ENCODE data around the gene PRKCH.

The PRKCH gene

DNA sequence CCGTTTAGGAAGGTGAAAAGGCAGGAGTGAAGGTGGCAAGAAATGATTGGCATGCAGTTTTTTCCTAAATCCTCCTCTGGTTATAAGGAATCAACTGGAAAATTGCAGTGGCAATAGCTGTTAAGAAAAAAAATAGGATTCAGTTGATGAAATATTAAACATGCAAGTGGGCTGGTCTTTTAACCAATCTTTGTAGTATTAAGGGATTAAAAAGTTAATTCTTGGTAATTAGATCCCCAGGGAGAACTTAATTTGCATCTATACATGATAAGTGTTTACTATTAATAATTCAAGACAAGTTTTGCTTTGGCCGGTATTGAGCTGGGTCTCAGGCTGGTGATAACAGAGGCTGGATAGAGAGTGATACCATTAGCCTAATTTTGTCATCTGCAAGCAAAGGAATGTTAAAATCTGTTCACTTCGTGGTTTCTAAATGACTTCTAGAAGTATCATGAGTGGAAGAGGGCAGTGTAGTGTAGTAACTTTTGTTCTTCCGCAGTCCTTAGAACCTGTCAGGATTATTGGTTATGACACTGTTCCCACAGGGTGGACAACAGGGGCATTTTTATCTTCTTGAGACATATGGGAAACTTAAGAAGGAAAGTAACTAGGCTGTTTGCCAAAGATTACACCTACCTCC lies 118.5 kb downstream of the PRKCH start:
- no peaks in the 10 kb centered on the region for H3K27me3 ChIP-seq (ENCODE audit: control insufficient read depth, insufficient read depth, low read length)
- H3K27ac ChIP-seq (ENCODE audit: low read depth, low read length) = 0 out of 2 replicates have a peak overlapping the region, but pooled peaks have one; percentile 4
- no peaks in the 10 kb centered on the region for H3K36me3 ChIP-seq (ENCODE audit: control insufficient read depth, insufficient read depth, low read length)
- H3K4me3 ChIP-seq (ENCODE audit: low read depth, low read length) = no peak overlapping the region
- peaks cover 23% of the 10 kb centered on the region for H3K4me1 ChIP-seq (ENCODE audit: control insufficient read depth, insufficient read depth, low read length)
- no peak overlapping the region for H3K9ac ChIP-seq (ENCODE audit: low read length)
- no peaks in the 10 kb centered on the region for H3K9me3 ChIP-seq (ENCODE audit: control insufficient read depth, insufficient read depth, low read depth, low read length)

DNA sequence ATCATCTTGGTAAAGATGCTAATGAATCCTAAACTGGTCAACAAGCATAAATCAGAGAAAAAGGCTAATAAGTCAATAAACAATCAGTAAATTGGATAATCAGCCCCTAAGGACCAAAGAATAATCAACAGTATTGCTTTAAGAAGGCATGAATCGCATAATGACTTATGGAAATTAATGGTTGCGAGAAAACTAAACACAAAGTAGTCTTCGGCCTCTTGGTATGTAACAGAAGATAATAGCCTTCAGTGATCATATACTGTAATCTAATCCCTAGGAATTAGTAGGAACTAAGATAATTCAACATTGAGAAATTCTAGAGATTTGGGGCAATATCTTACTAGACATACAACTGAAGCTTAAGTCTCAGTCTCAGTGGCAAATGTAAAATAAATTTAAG lies 122.1 kb downstream of the PRKCH start:
- Histone ChIP-seq H3K36me3 (ENCODE audit: control insufficient read depth, insufficient read depth, low read length) (no peaks in the 10 kb centered on the region), H3K9ac (ENCODE audit: low read length) (no peak overlapping the region), H3K9me3 (ENCODE audit: control insufficient read depth, insufficient read depth, low read depth, low read length) (no peaks in the 10 kb centered on the region), H3K4me3 (ENCODE audit: low read depth, low read length) (no peak overlapping the region), H3K4me1 (ENCODE audit: control insufficient read depth, insufficient read depth, low read length) (peaks cover 16% of the 10 kb centered on the region), H3K27ac (ENCODE audit: low read depth, low read length) (no peak overlapping the region), H3K27me3 (ENCODE audit: control insufficient read depth, insufficient read depth, low read length) (no peaks in the 10 kb centered on the region)

DNA sequence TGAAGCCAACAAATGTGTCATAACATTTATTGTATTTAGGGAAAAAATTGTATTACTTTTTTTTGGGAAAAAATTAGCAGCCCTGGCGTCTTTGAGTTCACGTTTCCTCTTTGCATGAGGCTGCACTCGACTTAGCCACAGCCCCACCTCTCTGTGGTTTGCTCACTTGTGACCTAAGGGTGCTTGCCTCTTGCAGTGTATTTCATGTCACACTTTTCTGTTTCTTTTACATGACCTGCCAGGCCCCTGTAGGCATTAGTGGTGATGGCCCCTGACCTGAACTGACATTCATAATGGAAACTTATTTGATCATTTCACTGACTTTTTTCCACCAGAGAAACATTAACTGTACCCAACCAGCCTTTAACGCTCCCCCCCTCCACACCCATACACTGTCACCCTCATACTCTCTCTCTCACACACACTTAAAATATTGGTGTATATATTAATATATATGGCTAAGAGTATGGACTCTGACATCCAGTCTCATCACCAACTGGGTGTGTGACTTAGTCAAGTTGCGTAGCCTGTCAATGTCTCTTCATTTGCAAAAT lies 122.9 kb downstream of the PRKCH start:
- Histone ChIP-seq H3K9me3 (ENCODE audit: control insufficient read depth, insufficient read depth, low read depth, low read length) (no peaks in the 10 kb centered on the region), H3K9ac (ENCODE audit: low read length) (no peak overlapping the region), H3K36me3 (ENCODE audit: control insufficient read depth, insufficient read depth, low read length) (no peaks in the 10 kb centered on the region), H3K27ac (ENCODE audit: low read depth, low read length) (no peak overlapping the region), H3K4me1 (ENCODE audit: control insufficient read depth, insufficient read depth, low read length) (peaks cover 8% of the 10 kb centered on the region), H3K4me3 (ENCODE audit: low read depth, low read length) (no peak overlapping the region), H3K27me3 (ENCODE audit: control insufficient read depth, insufficient read depth, low read length) (no peaks in the 10 kb centered on the region)

DNA sequence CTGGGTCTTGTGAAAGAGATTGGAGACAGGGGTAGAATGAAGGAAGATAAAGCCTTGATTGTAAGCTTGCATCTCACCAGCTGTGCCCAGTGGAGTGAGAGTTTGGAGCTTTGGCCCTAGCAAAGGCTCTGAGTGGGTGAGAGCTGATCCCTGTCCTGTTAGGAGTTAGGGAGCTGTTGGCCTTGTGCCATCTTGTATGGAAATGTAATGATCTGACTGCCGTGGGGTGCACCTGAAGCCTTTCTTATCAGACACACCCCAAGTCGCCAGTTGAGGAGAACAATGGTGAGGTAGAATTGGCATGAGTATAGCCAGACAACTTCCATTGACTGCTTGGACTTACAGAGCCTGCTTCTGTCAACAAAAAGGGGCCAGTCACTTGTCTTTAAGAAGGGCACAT lies 130.1 kb downstream of the PRKCH start:
- H3K27ac ChIP-seq (ENCODE audit: low read depth, low read length) = no peak overlapping the region
- H3K4me1 ChIP-seq (ENCODE audit: control insufficient read depth, insufficient read depth, low read length) = no peaks in the 10 kb centered on the region; the same call in 1 of the 2 replicates
- no peak overlapping the region for H3K9ac ChIP-seq (ENCODE audit: low read length)
- no peaks in the 10 kb centered on the region for H3K9me3 ChIP-seq (ENCODE audit: control insufficient read depth, insufficient read depth, low read depth, low read length)
- H3K27me3 ChIP-seq (ENCODE audit: control insufficient read depth, insufficient read depth, low read length) = no peaks in the 10 kb centered on the region
- no peaks in the 10 kb centered on the region for H3K36me3 ChIP-seq (ENCODE audit: control insufficient read depth, insufficient read depth, low read length)
- no peak overlapping the region for H3K4me3 ChIP-seq (ENCODE audit: low read depth, low read length)

DNA sequence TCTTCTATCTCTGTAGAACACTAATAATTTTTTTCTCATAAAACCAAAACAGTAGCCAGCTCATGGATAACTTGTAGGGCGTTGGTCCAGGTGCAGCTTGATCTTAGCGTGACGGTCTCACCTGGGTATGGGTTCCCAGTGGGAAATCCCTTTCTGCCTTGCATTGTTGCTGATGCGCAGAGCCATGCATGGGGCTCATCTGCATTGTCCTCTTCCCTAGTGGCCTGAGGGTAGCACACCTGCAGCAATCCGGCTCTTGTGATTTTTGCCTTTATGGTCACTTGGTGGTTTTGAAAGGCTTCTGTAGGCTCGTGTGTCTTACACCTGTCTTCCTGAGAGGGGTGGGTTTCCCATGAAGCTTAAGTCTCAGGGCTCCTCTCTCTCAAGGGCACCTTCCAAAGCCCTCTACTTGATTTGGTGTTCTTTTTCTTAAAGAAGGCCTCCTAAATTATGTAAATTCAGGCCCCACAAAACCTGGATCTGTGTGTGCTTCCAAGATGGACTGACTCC lies 130.6 kb downstream of the PRKCH start:
- no peaks in the 10 kb centered on the region for H3K27me3 ChIP-seq (ENCODE audit: control insufficient read depth, insufficient read depth, low read length)
- H3K4me3 ChIP-seq (ENCODE audit: low read depth, low read length) = no peak overlapping the region
- no peaks in the 10 kb centered on the region for H3K9me3 ChIP-seq (ENCODE audit: control insufficient read depth, insufficient read depth, low read depth, low read length)
- no peak overlapping the region for H3K27ac ChIP-seq (ENCODE audit: low read depth, low read length)
- no peak overlapping the region for H3K9ac ChIP-seq (ENCODE audit: low read length)
- H3K36me3 ChIP-seq (ENCODE audit: control insufficient read depth, insufficient read depth, low read length) = no peaks in the 10 kb centered on the region
- H3K4me1 ChIP-seq (ENCODE audit: control insufficient read depth, insufficient read depth, low read length) = no peaks in the 10 kb centered on the region; the same call in 1 of the 2 replicates

DNA sequence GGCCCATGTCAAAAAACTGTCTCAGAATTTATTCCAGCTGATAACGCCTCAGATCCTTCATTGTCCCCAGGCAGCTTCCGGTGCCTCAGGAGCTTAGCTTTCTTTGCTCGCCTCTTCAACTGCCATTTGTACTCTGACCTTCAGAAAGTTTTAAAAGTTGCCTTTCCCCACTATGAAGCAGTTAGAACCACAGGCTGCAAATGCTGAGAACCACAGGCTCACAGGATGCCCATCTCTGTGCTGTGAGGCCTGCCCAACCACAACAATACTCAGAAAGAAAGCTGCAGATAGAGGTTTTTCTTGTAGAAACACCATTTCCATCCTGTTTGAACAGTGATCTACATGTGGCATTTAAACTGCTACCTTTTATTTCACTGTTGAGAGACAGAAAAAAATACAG lies 131.1 kb downstream of the PRKCH start:
- no peaks in the 10 kb centered on the region for H3K36me3 ChIP-seq (ENCODE audit: control insufficient read depth, insufficient read depth, low read length)
- H3K9ac ChIP-seq (ENCODE audit: low read length) = no peak overlapping the region
- H3K4me1 ChIP-seq (ENCODE audit: control insufficient read depth, insufficient read depth, low read length) = no peaks in the 10 kb centered on the region; the same call in 1 of the 2 replicates
- no peaks in the 10 kb centered on the region for H3K9me3 ChIP-seq (ENCODE audit: control insufficient read depth, insufficient read depth, low read depth, low read length)
- no peak overlapping the region for H3K27ac ChIP-seq (ENCODE audit: low read depth, low read length)
- no peaks in the 10 kb centered on the region for H3K27me3 ChIP-seq (ENCODE audit: control insufficient read depth, insufficient read depth, low read length)
- no peak overlapping the region for H3K4me3 ChIP-seq (ENCODE audit: low read depth, low read length)

DNA sequence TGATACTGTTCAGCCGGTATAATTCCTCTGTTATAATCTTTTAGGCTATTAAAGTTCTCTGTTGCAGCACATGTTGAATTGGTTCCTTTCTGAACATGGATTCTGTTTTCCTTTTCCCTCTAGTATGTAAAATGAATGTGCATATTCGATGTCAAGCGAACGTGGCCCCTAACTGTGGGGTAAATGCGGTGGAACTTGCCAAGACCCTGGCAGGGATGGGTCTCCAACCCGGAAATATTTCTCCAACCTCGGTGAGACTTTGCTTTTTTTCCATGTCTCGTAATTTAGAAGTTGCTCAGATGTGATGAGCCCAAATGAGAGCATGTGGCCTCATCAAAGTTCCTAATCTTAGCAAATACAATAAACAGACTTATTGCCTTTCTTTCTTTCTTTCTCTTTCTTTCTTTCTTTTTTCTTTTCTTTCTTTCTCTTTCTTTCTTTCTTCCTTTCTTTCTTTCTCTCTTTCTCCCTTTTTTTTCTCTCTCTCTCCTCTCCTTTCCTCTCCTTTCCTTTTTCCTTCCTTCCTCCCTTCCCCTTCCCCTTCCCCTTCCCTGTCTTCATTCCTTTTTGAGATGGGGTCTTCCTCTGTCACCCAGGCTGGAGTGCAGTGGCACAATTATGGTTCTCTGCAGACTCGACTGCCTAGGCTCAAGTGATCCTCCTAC lies 131.9 kb downstream of the PRKCH start:
- Histone ChIP-seq H3K36me3 (ENCODE audit: control insufficient read depth, insufficient read depth, low read length) (no peaks in the 10 kb centered on the region), H3K27me3 (ENCODE audit: control insufficient read depth, insufficient read depth, low read length) (no peaks in the 10 kb centered on the region), H3K9me3 (ENCODE audit: control insufficient read depth, insufficient read depth, low read depth, low read length) (no peaks in the 10 kb centered on the region), H3K4me3 (ENCODE audit: low read depth, low read length) (no peak overlapping the region), H3K9ac (ENCODE audit: low read length) (no peak overlapping the region), H3K27ac (ENCODE audit: low read depth, low read length) (no peak overlapping the region), H3K4me1 (ENCODE audit: control insufficient read depth, insufficient read depth, low read length) (no peaks in the 10 kb centered on the region; the same call in 1 of the 2 replicates)

DNA sequence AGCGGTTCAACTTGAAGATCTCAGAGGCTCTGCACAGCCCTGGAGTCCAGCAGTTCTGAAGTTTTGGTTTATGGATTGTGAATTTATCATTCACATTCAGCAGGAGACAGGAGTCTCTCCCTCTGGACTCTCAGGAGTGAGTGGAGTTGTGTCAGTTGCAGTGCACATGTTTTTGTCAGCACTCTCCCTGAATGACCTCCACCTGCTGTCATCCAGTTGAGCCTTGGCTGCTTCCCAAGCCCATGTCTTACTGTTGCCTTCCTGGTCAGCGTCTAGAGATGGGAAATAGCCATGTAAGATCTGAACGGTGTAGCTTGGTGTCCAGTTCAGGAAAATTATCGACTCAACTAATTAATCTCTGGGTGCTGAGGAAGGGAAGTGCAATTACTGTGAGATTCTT lies 133.2 kb downstream of the PRKCH start:
- Histone ChIP-seq H3K36me3 (ENCODE audit: control insufficient read depth, insufficient read depth, low read length) (no peaks in the 10 kb centered on the region), H3K4me1 (ENCODE audit: control insufficient read depth, insufficient read depth, low read length) (no peaks in the 10 kb centered on the region; the same call in 1 of the 2 replicates), H3K9me3 (ENCODE audit: control insufficient read depth, insufficient read depth, low read depth, low read length) (no peaks in the 10 kb centered on the region), H3K27ac (ENCODE audit: low read depth, low read length) (no peak overlapping the region), H3K9ac (ENCODE audit: low read length) (no peak overlapping the region), H3K27me3 (ENCODE audit: control insufficient read depth, insufficient read depth, low read length) (no peaks in the 10 kb centered on the region), H3K4me3 (ENCODE audit: low read depth, low read length) (no peak overlapping the region)

DNA sequence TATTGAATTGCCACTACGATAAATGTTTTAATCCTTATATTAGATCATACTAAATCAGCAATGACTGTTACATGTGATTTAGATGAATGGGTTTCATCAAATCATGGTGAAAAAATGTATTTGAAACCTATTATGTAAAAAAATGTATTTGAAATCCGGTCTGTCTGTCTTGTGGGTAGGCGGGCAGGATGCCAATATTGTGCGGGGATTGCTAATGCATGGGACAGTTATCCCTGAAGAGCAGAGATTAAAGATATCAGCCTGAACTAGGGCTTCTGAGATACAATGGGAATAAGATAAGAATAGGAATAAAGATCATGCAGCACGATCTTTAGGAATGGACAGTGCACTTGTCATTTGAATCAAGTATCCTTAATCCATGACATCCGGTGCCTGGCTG lies 134.0 kb downstream of the PRKCH start:
- no peak overlapping the region for H3K9ac ChIP-seq (ENCODE audit: low read length)
- H3K9me3 ChIP-seq (ENCODE audit: control insufficient read depth, insufficient read depth, low read depth, low read length) = no peaks in the 10 kb centered on the region
- no peaks in the 10 kb centered on the region for H3K27me3 ChIP-seq (ENCODE audit: control insufficient read depth, insufficient read depth, low read length)
- H3K4me3 ChIP-seq (ENCODE audit: low read depth, low read length) = no peak overlapping the region
- no peak overlapping the region for H3K27ac ChIP-seq (ENCODE audit: low read depth, low read length)
- H3K4me1 ChIP-seq (ENCODE audit: control insufficient read depth, insufficient read depth, low read length) = no peaks in the 10 kb centered on the region; the same call in 1 of the 2 replicates
- H3K36me3 ChIP-seq (ENCODE audit: control insufficient read depth, insufficient read depth, low read length) = no peaks in the 10 kb centered on the region

DNA sequence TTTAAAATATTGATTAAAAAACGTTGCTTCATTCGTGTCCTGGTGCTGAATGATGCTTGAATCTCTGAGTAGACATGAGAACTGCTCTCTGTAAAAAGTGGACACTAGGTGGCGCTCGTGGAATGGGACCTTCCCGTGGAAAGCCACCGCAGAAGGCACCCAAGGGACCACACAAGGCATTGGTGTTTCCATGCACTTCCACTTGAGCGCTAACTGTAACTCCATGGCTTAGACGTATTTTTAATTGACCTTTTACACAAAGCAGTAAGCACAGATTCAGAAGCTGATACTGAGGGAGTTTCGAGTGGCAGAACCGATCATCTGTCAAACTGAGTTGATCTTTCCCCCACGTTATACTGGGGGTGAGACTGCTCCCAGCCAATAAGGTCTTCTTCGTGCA lies 135.3 kb downstream of the PRKCH start:
- H3K36me3 ChIP-seq (ENCODE audit: control insufficient read depth, insufficient read depth, low read length) = no peaks in the 10 kb centered on the region
- H3K27me3 ChIP-seq (ENCODE audit: control insufficient read depth, insufficient read depth, low read length) = no peaks in the 10 kb centered on the region
- H3K4me3 ChIP-seq (ENCODE audit: low read depth, low read length) = no peak overlapping the region
- H3K27ac ChIP-seq (ENCODE audit: low read depth, low read length) = no peak overlapping the region
- H3K9me3 ChIP-seq (ENCODE audit: control insufficient read depth, insufficient read depth, low read depth, low read length) = no peaks in the 10 kb centered on the region
- no peaks in the 10 kb centered on the region; the same call in 1 of the 2 replicates for H3K4me1 ChIP-seq (ENCODE audit: control insufficient read depth, insufficient read depth, low read length)
- H3K9ac ChIP-seq (ENCODE audit: low read length) = no peak overlapping the region

DNA sequence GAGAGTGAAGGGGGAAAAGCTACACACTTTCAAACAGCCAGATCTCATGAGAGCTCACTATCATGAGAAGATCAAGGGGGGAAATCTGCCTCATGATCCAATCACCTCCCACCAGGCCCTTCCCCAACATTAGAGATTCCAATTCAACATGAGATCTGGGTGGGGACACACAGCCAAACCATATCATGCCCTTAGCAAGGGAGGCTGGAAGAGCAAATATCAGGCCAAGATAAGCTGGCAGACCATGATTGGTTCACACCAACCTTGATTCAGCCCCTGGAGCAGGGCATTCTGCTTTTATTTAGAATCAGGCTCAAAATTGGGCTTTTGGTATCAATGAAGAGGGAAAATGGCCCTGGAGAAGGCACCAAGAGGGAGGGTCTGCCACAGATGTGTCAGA lies 137.4 kb downstream of the PRKCH start:
- Histone ChIP-seq H3K27me3 (ENCODE audit: control insufficient read depth, insufficient read depth, low read length) (no peaks in the 10 kb centered on the region), H3K9me3 (ENCODE audit: control insufficient read depth, insufficient read depth, low read depth, low read length) (no peaks in the 10 kb centered on the region), H3K27ac (ENCODE audit: low read depth, low read length) (no peak overlapping the region), H3K4me3 (ENCODE audit: low read depth, low read length) (no peak overlapping the region), H3K4me1 (ENCODE audit: control insufficient read depth, insufficient read depth, low read length) (peaks cover 10% of the 10 kb centered on the region), H3K36me3 (ENCODE audit: control insufficient read depth, insufficient read depth, low read length) (no peaks in the 10 kb centered on the region), H3K9ac (ENCODE audit: low read length) (no peak overlapping the region)
